ENCODE data around the gene ZEB1. TPM values are rescaled to one million over a fixed set of nuclear protein-coding genes. Genes with fewer than 3 reads are reported as not detected.

The ZEB1 gene
- total and polyA plus RNA-seq, 2 of the 13 experiments (the other 11 are each of a cell fraction or from before 2014, with no cell fraction given), result 9.6 to 18.0 TPM

DNA sequence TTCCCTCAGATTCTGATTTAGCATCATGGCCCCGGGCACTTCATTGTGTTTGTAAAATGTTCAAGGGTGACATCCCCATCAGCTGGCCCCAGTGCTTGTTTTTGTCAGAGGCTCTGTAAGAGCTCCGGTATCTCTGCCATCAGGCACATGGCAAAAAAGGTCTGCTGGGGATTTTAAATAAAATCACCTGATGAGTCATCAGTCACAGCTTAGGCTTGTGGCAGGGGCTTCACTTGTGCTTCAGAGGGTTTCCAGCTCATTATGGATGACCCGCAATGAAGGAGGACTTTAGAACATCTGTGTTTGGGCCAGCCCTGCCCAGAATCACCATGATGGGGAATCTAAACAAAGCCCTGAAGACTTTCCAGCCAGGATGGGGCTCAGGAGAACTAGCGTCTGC, 259.9 kb downstream of the ZEB1 start (continued):
- TF ChIP-seq, protein P1, sequence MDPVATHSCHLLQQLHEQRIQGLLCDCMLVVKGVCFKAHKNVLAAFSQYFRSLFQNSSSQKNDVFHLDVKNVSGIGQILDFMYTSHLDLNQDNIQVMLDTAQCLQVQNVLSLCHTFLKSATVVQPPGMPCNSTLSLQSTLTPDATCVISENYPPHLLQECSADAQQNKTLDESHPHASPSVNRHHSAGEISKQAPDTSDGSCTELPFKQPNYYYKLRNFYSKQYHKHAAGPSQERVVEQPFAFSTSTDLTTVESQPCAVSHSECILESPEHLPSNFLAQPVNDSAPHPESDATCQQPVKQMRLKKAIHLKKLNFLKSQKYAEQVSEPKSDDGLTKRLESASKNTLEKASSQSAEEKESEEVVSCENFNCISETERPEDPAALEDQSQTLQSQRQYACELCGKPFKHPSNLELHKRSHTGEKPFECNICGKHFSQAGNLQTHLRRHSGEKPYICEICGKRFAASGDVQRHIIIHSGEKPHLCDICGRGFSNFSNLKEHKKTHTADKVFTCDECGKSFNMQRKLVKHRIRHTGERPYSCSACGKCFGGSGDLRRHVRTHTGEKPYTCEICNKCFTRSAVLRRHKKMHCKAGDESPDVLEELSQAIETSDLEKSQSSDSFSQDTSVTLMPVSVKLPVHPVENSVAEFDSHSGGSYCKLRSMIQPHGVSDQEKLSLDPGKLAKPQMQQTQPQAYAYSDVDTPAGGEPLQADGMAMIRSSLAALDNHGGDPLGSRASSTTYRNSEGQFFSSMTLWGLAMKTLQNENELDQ (CRISPR knock-in tag; IDR thresholded peaks at IDR 0.05; ENCODE audit: borderline replicate concordance), result no peak
- TF ChIP-seq, protein P2, sequence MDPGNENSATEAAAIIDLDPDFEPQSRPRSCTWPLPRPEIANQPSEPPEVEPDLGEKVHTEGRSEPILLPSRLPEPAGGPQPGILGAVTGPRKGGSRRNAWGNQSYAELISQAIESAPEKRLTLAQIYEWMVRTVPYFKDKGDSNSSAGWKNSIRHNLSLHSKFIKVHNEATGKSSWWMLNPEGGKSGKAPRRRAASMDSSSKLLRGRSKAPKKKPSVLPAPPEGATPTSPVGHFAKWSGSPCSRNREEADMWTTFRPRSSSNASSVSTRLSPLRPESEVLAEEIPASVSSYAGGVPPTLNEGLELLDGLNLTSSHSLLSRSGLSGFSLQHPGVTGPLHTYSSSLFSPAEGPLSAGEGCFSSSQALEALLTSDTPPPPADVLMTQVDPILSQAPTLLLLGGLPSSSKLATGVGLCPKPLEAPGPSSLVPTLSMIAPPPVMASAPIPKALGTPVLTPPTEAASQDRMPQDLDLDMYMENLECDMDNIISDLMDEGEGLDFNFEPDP (CRISPR knock-in tag; conservative IDR thresholded peaks at IDR 0.05), result no peak
- TF ChIP-seq ZNF337 (CRISPR knock-in tag; IDR thresholded peaks at IDR 0.05; ENCODE audit: borderline replicate concordance, low read depth) (no peak), ATM (IDR thresholded peaks at IDR 0.05; ENCODE audit: borderline replicate concordance) (no peak)
- TF ChIP-seq, protein P3, sequence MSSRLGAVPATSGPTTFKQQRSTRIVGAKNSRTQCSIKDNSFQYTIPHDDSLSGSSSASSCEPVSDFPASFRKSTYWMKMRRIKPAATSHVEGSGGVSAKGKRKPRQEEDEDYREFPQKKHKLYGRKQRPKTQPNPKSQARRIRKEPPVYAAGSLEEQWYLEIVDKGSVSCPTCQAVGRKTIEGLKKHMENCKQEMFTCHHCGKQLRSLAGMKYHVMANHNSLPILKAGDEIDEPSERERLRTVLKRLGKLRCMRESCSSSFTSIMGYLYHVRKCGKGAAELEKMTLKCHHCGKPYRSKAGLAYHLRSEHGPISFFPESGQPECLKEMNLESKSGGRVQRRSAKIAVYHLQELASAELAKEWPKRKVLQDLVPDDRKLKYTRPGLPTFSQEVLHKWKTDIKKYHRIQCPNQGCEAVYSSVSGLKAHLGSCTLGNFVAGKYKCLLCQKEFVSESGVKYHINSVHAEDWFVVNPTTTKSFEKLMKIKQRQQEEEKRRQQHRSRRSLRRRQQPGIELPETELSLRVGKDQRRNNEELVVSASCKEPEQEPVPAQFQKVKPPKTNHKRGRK (CRISPR knock-in tag; IDR thresholded peaks at IDR 0.05), result no peak

Small RNA genes within 50 kb of the gene (small RNA-seq; reads per million reads assigned to genes)
- gene SPTLC1P1 (ENCODE audit: insufficient read depth in 2 of 3, insufficient read length in 3 of 3, low read depth in 2 of 3, low replicate concordance in 1 of 3), result 0 reads per million in 3 experiments
